Measurements from ENCODE around the gene RSAD2.
"Not testable (repeated sequence)": the region's sequence is repeated elsewhere in the genome, so short reads cannot be mapped to it uniquely, and the experiment has no call there.

Gene RSAD2

DNA sequence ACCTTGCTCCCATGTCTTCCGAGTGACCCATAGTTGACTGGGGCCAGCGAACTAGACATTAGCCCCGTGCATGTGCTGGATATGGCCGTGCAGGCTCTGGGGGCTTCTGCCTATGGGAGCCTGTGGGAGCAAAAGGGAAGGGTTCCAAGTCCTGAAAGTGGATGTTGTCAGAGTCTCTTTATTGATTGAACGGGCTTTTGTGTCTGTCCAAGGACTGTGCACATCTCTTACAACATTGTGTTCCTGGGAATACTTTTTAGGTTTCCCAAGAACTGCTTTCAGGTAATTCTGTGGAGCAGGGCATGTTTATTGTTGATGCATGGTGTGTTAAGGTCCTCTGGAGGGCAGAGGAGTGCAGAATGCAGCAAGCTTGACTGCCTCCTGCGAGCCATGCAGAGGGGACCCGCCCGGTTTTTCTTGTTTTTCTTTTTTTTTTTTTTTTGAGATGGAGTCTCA is 44.7 kb downstream of the RSAD2 start:
- no peak for DNase-seq (ENCODE audit: extremely low spot score, insufficient read length, low read depth)
- FAIRE-seq = no peak

DNA sequence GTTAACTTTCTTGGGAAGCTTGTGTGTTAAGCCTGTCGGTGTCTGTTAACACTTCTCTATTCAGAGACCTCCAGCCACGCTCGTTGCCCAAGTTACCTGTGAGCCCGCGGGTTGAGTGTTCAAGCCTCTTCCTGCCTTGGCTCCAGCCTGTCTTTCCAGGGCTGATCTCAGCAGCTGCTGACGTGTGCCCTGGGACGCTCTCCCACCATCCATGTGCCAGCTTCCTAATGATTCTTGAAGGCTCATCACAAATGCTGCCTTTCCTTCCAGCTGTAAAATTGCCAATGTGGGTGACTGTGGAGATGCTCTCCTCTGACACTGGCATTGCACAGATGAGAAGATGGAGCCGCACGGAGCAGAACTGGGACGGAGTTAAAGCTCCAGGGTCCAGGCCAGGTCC is 45.7 kb downstream of the RSAD2 start:
- DNase-seq (ENCODE audit: extremely low spot score, insufficient read length, low read depth) (no peak), FAIRE-seq (no peak)

DNA sequence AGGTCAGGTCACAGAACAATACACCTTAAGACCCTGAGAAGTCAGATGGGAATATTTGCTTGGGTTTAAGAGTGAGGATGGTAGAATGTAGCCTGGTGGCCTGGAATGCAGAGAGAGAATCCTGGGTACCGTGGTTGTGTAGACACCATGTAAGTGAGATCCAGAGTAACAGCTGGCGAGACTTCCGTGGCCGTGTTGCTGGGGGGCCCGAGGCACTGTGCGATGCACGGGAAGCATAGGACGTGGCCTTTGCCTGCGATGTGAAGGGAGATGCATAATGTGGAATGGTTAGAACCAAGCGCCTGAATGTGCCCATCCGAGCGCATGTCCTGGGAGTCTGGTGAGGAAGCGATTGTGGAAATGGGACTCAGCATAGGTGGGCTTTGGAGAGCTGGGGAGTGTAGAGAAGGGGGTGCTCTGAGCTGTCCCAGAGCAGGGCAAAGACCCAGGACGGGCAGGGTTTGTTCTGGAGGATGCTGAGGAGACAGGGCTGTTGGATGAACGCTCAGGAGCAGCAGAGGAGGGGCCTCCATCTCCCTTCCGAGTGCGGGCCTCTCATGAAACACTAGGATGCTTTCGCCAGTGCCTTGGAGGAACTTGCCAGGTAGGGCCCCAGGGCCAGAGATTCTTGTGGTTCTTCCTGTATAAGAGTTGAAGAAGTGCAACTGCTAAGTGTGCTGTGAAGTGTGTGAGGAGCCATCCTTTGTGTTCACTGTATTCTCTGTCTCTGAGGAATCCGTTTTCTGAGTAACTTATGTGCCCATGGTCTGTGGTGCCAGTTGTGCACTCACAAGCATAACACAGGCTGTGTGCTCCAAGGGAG is 46.7 kb downstream of the RSAD2 start:
- FAIRE-seq (no peak), DNase-seq (ENCODE audit: extremely low spot score, insufficient read length, low read depth) (no peak)

DNA sequence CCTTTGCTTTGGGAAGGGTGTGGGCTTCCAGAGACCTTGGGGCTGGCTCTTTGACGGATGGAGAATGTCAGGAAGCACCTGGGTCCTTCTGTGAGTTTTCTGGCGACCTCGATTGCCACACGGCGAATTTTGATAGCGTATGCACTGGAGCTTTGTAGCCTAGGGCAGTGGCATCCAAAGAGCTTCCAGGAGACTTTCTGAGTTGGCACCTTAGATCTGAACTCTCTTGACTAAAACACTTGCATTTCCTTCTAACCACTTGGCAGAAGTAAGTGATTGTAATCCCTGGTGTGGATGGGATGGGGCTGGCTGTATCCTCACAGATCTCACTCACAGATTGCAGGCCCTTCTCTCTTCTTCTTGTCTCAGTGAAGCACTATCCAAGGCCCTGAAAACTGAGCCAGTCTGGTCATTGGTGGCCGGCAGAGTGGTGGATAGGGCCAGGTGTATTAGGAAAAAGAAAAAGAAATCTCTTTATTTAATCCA is 47.4 kb downstream of the RSAD2 start:
- DNase-seq (ENCODE audit: extremely low spot score, insufficient read length, low read depth) (no peak), FAIRE-seq (no peak)

DNA sequence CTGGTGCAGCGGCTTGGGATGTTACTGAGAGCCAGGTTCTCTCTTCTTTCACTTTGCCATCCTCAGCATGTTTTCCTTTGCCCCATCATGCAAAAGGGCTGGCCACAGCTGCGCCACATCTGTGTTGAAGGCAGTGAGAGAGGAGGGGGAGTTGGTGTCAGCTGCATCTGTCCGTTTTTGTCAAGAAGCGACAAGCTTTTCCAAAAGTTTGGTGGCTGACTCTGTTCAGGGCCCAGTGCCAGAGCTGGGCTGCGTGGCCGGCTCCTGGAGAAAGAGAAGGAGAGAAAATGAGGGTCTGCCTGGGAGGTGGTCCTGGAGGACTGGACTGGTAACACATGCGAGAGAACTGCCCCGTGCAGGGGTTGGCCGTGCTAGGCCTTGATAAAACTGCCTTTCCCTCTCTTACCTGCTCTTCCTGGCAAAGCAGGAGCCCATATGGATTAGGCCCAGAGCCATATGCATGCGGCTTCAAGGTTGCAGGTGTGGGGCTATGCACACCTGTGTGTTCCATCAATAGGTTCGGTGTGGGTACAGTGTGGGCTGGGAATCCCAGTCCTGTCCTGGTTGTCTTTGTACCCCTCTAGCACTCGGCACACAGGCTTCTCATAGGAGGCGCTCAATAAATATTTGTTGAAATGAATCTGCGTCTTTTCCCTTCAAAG is 48.6 kb downstream of the RSAD2 start:
- DNase-seq (ENCODE audit: extremely low spot score, insufficient read length, low read depth) (no peak), FAIRE-seq (no peak)

DNA sequence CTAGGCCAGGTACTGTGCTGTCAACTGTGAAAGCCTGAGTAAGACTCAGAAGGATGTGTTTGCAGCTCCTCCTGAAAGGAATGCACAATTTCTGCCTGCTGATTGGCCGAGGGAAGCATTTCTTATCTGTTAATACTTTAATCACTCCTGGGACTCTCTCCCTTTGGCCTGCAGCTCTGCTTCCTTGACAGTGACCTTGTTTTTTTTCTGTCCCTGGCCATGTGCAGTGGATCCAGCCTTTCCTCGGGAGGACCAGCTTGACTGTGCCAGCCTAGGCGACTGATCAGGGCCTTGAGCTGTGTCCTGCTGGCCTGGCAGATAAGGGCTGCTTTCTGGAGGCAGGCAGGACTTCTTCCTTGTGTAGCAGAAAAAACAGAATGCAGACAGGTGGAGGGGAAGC is 49.6 kb downstream of the RSAD2 start:
- FAIRE-seq = no peak
- no peak for DNase-seq (ENCODE audit: extremely low spot score, insufficient read length, low read depth)

DNA sequence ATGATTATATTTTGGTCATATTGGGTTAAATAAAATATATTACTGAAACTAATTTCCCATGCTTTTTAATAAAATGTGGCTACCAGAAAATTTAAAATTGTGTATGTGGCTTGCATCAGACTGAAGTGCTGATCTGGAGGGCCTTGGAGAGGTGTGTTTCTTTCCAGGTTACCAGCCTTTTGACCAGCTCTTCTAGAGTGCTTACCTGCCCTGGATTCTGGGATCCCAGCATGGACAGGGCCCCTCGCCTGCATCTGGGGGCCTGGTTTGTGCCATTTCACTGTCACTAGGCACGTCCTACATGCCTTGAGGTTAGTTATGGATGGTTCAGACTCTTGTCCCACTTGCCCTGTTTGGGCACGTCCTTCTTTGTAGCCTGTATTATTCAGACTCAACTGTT is 50.2 kb downstream of the RSAD2 start:
- DNase-seq (ENCODE audit: extremely low spot score, insufficient read length, low read depth) (no peak), FAIRE-seq (no peak)

DNA sequence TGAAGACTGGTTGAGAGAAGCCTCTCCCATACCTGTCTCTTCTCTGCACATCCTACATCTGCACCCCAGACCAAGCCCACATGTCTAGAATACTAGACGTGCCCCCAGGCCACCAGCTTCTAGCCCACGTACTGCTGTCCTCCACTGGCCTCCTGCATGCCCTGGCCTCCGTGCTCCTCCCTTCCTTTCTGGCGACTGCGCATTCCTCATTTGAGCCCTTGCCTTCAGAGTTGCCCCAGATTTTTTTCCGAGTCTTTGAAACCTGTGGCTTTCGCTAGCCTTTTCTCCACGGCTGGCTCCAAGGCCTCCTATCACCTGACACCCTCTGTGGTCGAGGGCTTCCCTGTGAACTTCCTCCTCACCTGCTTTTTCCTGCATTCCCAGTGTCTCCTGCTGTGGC is 50.9 kb downstream of the RSAD2 start:
- DNase-seq (ENCODE audit: extremely low spot score, insufficient read length, low read depth) = no peak

DNA sequence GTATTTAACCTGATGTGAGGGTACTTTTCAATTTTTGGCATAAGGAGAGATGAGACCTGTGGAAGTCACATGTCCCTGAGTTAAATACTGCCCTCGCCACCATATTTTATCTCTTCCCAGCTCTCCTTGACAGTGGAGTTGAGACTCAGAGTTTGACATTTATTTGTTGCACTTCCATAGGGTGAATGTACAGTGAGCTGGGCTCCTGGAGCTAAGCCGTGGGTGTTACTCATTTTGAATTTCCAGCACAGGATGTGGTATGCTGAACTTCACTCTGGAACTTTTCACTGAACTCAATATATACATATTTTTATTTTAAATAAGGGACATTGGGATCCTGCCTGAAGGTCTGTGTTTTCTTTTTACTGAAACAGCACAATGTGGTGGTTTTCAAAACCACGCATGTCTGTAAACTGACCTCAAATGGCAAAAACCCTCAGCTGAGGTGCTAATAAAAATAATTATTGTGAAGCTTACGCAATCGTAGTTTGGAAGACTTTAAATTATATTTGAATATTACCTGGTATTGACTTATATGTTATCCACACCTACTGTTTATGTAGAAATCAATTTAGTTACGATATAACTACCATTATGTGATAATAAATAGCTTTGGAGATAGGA is 51.7 kb downstream of the RSAD2 start:
- no peak for DNase-seq (ENCODE audit: extremely low spot score, insufficient read length, low read depth)
- no peak for FAIRE-seq

More for the DNA sequence above, 50.9 kb downstream of the RSAD2 start:
- FAIRE-seq = no peak

DNA sequence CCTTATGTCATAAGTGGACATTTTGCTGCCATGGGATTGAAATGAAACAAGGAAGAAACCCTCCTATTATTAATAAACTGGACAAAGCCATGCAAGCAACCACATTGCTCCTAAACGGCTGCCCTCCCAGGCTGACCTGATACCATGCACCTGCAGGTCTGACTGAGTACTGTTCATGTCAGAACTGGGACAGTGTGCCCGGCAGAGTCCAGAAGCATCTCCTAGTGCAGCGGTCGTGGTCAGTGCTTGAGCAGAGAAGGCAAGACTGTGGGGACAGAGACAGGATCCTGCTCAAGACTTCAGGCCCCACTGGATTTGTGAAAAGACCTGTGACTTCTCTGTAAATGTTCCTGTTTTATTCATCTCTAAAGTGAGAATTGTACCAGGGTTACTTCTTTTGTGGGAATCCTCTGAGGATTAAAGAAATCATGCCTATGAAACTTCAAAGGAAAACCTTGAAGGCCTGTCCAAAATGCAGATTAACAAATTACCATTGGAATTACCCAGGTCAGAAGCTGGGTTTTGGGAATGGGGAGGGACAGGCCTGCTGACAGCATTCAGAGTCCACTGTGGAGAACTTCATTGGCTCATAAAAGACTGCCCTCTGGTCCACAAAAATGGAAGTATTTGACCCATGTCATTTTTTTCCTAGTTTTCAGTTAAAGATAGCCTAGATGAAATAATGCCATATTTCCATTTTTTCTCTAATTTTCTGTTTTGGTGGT is 53.5 kb downstream of the RSAD2 start:
- DNase-seq (ENCODE audit: extremely low spot score, insufficient read length, low read depth) (no peak), FAIRE-seq (no peak)

DNA sequence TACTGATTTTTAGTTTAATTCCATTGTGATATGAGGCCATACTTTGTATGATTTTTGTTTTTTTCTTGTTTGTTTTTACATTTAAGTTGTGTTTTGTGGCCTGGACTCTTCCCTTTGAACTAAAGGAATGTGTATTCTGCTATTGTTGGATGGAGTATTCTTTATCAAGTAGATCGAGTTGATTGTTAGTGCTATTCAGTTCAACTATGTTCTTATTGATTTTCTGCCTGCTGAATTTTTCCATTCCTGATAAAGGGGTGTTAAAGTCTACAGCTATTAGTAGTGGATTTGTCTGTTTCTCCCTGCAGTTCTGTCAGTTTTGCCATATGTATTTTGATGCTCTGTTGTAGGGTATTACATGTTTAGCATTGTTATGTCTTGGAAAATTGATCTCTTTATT is 54.2 kb downstream of the RSAD2 start:
- no peak for DNase-seq (ENCODE audit: extremely low spot score, insufficient read length, low read depth)
- no peak for FAIRE-seq

DNA sequence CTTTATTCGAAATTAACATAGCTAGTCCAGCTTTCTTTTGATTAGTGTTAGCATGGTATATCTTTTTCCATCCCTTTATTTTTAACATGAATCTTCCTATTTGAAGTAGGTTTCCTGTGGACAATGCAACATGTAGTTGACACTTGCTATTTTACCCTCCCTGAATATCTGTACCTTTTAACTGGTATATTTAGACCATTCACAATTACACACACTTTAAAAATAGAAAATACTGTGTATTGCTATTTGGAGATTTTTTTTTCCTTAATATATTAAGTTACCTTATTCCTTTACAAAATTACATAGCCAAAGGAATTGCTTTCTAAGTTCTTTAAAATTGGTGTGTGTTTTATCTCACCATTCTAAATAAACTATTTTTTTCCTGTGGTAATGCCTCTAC is 54.6 kb downstream of the RSAD2 start:
- FAIRE-seq = no peak
- DNase-seq (ENCODE audit: extremely low spot score, insufficient read length, low read depth) = no peak

DNA sequence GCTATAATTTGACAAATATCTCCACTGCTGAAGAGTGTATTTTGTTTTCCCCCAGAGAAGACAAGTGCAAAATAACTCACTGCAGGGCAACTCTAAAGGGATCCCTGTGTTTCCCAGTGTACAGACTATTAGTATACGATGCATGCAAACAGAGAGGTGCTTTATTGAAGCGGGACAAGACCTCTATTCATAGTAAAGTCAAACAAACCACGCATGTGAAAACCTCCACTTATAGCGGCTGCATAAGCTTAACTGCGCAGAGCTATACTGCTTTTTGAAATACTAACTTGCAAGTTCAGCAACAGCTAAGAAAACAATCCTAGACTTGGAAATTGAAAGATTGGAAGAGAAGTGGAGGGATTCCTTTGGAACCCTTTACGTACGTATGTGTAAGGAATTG is 55.3 kb downstream of the RSAD2 start:
- no peak for FAIRE-seq
- no peak for DNase-seq (ENCODE audit: extremely low spot score, insufficient read length, low read depth)

DNA sequence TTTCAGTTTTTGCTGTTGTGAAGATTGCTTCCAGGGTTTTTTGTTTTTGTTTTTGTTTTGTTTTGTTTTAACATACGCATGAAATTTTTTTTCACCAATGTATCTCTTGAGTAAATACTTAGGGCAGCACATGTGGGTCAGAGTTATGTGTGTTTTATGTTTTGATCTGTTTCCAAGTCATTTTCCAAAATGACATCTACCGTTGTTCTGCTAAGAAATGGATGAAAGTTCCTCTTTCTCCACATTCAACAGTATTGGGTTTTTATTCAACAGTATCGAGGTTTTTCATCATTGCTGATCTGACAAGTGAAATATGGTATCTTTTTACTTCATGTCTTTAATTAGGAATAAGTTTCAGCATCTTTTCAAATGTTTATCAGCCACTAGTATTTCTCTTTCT is 56.3 kb downstream of the RSAD2 start:
- DNase-seq (ENCODE audit: extremely low spot score, insufficient read length, low read depth) = no peak
- FAIRE-seq = peak; percentile 5

DNA sequence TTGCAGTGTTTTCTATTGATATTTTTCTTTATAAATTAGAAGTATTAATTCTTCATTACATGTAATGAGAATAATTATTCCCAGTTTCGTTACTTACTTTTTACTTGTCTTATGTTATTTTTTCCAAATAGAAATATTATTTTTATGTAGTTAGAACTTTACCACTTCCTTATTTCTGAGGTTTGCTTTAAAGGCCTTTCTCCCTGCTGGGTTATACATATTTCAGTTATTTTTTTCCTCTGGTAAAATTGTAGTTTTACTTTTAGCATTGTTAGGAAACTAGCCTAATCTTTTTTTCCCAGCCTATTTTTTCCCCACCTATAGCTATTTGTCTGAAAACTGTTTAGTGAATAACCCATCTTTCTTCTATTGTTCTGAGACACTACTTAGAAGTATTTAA is 56.8 kb downstream of the RSAD2 start:
- no peak for FAIRE-seq
- DNase-seq (ENCODE audit: extremely low spot score, insufficient read length, low read depth) = no peak

DNA sequence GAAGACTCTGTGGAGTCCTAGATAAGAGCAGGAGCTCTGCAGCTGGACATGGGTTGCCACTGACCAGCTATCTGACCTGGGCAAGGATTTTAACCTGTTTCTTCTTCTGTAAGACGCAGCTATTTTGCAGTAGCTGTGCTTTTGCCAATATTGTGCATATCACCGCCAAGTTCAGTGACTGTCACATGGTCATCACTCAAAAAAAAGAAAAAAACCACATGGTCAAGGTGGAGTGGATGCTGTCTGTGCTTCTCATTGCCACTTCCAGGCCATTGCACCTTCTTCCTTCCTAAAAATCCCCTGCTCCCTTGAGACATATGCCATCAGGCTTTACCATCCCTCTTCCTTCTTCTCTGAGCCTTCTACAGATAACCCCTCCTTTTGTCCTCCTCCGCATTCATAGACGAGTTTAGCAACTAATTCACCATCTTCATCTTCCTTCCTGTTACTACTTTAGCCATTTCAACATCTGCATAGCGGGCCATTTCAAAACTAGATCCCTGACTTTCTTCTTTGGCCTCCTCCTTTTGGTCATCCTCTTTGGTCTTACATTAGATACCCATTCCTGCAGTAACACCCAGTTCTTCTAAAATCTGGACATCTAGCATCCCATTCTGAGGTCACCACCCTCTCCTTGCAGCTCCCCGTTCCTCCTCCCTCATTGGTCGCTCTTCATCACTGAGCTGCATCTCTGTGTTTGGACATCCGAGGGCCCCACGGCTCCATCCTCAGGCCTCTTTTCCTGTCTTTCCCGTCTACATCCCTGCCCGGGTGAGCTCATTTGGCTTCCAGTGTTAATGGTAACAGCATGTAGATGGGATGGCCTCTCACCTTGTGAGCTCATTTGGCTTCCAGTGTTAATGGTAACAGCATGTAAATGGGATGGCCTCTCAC is 57.4 kb downstream of the RSAD2 start:
- DNase-seq (ENCODE audit: extremely low spot score, insufficient read length, low read depth) (no peak), FAIRE-seq (no peak)

DNA sequence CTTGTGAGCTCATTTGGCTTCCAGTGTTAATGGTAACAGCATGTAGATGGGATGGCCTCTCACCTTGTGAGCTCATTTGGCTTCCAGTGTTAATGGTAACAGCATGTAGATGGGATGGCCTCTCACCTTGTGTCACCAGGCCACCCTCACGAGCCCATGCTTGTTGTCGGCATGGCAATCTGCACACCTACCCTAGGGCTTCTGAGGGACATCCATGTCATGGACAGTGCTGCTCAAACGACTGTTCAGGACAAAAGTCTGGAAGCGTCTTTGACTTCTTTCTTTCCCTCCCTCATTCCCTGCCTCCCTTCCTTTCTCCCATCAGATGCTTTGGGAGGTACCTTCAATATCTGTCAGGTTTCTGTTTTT is 58.1 kb downstream of the RSAD2 start:
- DNase-seq (ENCODE audit: extremely low spot score, insufficient read length, low read depth); FAIRE-seq: not testable (repeated sequence)

DNA sequence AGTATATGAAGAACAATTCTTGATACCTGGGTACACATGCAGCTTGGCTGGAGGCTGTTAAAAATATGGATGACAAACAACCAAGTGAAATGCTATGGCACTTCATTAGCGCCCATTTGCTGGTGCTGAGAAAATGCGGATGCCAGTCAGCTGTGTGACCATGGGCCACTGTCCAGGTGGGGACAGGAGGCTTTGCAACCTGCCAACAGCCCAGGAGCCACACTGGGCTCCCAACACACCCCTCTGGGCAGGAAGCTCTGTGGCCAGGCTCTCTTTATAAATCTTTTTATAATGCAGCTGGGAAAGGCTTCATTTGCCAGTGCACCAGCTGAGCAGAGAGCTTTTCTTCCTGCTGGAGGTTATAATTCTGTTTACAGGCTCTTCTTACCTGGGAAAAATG is 59.6 kb downstream of the RSAD2 start:
- DNase-seq (ENCODE audit: extremely low spot score, insufficient read length, low read depth) (no peak), FAIRE-seq (no peak)

DNA sequence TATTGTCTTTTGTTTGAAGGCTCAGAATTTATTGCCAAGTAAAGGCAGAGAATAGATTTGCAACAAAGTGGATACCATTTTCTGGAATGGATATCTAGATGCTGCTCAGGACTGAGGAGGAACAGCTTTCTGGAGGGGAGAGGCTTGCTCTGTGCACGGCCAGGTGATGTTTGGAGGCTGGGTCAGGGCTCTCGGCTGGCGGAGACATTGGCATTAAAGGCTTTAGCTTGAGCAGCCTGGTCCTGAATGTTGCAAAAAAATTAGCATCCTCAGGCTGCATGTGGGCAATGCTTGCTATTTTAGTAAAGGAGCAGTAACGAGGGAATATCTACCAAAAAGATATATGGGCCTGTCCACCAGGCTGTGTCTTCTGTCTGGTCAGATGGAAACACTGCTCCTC is 60.0 kb downstream of the RSAD2 start:
- DNase-seq (ENCODE audit: extremely low spot score, insufficient read length, low read depth) = no peak
- no peak for FAIRE-seq

DNA sequence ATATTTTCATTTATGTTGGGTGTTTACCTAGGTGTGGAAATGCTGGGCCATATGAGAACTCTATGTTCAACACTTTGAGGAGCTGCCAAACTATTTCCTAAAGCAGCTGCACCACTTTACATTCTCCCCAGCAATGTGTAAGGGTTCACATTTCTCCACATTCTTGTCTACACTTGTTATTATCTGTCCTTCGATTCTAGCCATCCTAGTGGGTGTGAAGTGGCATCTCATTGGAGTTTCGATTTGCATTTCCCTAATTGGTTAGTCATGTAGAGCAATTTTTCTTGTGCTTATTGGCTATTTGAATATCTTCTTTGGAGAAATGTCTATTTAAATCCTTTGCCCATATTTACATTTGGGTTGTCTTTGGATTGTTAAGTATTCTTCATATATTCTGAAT is 61.5 kb downstream of the RSAD2 start:
- DNase-seq (ENCODE audit: extremely low spot score, insufficient read length, low read depth) = no peak

More for the DNA sequence above, 61.5 kb downstream of the RSAD2 start:
- FAIRE-seq = no peak

Measured in GM18507 (cell line).